Sigmoid colon (tissue), 4 donors: ENCODE results near the gene PEX26.
A peak's percentile ranks its signal among the peaks of the same experiment; 100 is the strongest.

ENCODE experiments used
- EP300 ChIP-seq, 4 donors: sonication (generic); formaldehyde crosslinking; IDR thresholded peaks; one replicate each; pipeline ENCODE4 v1.6.1; 2017; ENCODE audit warnings: antibody characterized with exemption in 4 of 4
- POLR2AphosphoS5 ChIP-seq, 4 donors: sonication (generic); formaldehyde crosslinking; IDR thresholded peaks; one replicate each; pipeline ENCODE4 v1.6.1; 2017; ENCODE audit warnings: antibody characterized with exemption in 4 of 4
- TF ChIP-seq, protein P1 (sequence below), 4 experiments: fragments of 450-650 bp in 3 of 4; fragments of 200-600 bp in 1 of 4; IDR thresholded peaks; one replicate each; pipeline ENCODE4 v1.5.1; 2016 to 2019; ENCODE audit warnings: antibody characterized with exemption in 4 of 4, mild to moderate bottlenecking in 3 of 4, moderate library complexity in 2 of 4

DNA sequence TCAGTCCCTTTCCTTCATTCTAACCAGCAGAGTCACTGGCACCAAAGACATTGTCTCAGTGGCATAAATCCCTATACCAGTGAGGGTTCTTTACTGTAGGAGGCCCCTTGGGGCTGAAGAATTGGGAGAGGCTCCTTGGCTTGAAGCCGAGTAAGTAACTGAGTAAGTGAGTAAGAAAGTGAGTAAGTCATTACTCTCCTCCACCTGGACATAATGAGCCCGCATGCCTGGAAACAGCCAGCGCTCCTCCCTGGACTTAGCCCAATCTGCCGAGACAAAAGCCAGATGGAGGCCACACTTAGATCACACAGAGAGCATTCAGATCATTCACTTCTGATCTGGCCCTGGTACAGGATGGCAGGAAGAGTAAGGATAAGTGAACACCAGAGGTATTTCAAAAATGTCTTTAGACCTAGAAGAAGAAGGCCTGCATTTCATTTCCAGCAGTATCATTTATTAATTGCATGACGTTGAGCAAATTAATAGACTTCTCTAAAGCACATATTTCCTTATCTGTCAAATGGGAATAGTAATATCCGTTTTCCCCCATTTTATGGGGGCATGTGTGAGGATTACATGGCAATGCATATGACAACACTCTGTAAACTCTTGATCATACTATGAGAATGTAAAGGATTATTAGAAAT, 45.2 kb upstream of the PEX26 start:
- TF ChIP-seq, protein P1, sequence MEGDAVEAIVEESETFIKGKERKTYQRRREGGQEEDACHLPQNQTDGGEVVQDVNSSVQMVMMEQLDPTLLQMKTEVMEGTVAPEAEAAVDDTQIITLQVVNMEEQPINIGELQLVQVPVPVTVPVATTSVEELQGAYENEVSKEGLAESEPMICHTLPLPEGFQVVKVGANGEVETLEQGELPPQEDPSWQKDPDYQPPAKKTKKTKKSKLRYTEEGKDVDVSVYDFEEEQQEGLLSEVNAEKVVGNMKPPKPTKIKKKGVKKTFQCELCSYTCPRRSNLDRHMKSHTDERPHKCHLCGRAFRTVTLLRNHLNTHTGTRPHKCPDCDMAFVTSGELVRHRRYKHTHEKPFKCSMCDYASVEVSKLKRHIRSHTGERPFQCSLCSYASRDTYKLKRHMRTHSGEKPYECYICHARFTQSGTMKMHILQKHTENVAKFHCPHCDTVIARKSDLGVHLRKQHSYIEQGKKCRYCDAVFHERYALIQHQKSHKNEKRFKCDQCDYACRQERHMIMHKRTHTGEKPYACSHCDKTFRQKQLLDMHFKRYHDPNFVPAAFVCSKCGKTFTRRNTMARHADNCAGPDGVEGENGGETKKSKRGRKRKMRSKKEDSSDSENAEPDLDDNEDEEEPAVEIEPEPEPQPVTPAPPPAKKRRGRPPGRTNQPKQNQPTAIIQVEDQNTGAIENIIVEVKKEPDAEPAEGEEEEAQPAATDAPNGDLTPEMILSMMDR (IDR thresholded peaks at IDR 0.05): no peak
- TF ChIP-seq EP300 (IDR thresholded peaks at IDR 0.05) (peak in 1 of 4 donors; percentile 57), POLR2AphosphoS5 (IDR thresholded peaks at IDR 0.05) (peak in 3 of 4 donors; percentile 70 to 79 (median 75))
